HG02610 (cell line): ENCODE results near the gene AMZ2.
"Not testable (repeated sequence)": the region's sequence is repeated elsewhere in the genome, so short reads cannot be mapped to it uniquely, and the experiment has no call there.

Source experiments
- ATAC-seq: cut with Tn5 transposase; IDR thresholded peaks from one replicate; pipeline ENCODE4 v1.9.1; 2021; ENCODE audit warnings: mild to moderate bottlenecking, moderate library complexity; ENCODE audit not compliant: unreplicated experiment

Gene AMZ2

GRCh38 chr17:68248891-68249290 is 1.0 kb downstream of the AMZ2 start:
- ATAC-seq: no peak

GRCh38 chr17:68249354-68249765 is 1.5 kb downstream of the AMZ2 start:
- no peak for ATAC-seq

- ATAC-seq: not testable (repeated sequence)
These were observed 5.6 kb downstream of the AMZ2 start for GRCh38 chr17:68253426-68253825.

- no peak for ATAC-seq
These were observed 7.3 kb downstream of the AMZ2 start for GRCh38 chr17:68255151-68255550.

- ATAC-seq: peak; percentile 29
These were observed 8.1 kb downstream of the AMZ2 start for GRCh38 chr17:68255731-68256538.

GRCh38 chr17:68256701-68257100 is 8.9 kb downstream of the AMZ2 start:
- not testable (repeated sequence) for ATAC-seq

- ATAC-seq: no peak
These were observed 10.1 kb downstream of the AMZ2 start for GRCh38 chr17:68257934-68258333.

- peak; percentile 88 for ATAC-seq
These were observed 11.2 kb downstream of the AMZ2 start for GRCh38 chr17:68258890-68259647.

- ATAC-seq: not testable (repeated sequence)
These were observed 11.8 kb downstream of the AMZ2 start for GRCh38 chr17:68259648-68259951.

GRCh38 chr17:68260051-68260762 is 12.4 kb downstream of the AMZ2 start:
- no peak for ATAC-seq

- ATAC-seq: not testable (repeated sequence)
These were observed 14.6 kb downstream of the AMZ2 start for GRCh38 chr17:68262467-68262866.

GRCh38 chr17:68263101-68263681 is 15.3 kb downstream of the AMZ2 start:
- peak; percentile 29 for ATAC-seq

GRCh38 chr17:68265833-68266232 is 18.0 kb downstream of the AMZ2 start:
- not testable (repeated sequence) for ATAC-seq

- no peak for ATAC-seq
These were observed 25.9 kb downstream of the AMZ2 start for GRCh38 chr17:68273722-68274121.

- ATAC-seq: not testable (repeated sequence)
These were observed 28.5 kb downstream of the AMZ2 start for GRCh38 chr17:68276339-68276738.

- no peak for ATAC-seq
These were observed 30.0 kb downstream of the AMZ2 start for GRCh38 chr17:68277807-68278206.

GRCh38 chr17:68281965-68282364 is 34.1 kb downstream of the AMZ2 start:
- not testable (repeated sequence) for ATAC-seq

GRCh38 chr17:68288375-68288774 is 40.5 kb downstream of the AMZ2 start:
- ATAC-seq: peak; percentile 25

- no peak for ATAC-seq
These were observed 41.0 kb downstream of the AMZ2 start for GRCh38 chr17:68288804-68289203.

GRCh38 chr17:68289473-68289872 is 41.6 kb downstream of the AMZ2 start:
- no peak for ATAC-seq

- no peak for ATAC-seq
These were observed 42.1 kb downstream of the AMZ2 start for GRCh38 chr17:68289936-68290267.
